ENCODE data around the gene TMEM202. TPM values are rescaled to one million over a fixed set of nuclear protein-coding genes. Genes with fewer than 3 reads are reported as not detected.
"Not testable (repeated sequence)": the region's sequence is repeated elsewhere in the genome, so short reads cannot be mapped to it uniquely, and the experiment has no call there.

The TMEM202 gene
- total and polyA plus RNA-seq, 2 donors (not counting 1 experiment from before 2014, with no cell fraction given): not detected

DNA sequence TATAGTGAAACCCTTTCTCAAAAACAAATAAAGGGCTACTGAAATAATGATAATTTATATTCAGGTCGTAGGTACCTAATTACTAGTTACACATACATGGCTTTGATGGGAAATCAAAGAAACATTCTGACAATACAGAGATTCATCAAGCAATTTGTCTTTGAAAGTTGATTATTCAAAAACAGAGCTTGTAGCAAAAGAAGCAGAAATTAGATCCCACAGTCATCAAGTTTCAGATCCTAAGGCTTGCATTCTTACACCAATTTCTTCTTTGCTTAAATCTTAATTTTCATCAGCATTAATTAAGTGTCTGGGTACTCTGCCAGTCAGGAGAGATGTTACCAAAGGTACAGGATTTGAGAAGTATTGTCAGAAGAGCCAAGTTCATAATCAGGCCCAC is 20.8 kb upstream of the TMEM202 start:
- Mint-ChIP-seq H3K4me3 (no peak overlapping the region), H3K9me3 (ENCODE audit: insufficient read depth) (no peaks in the 10 kb centered on the region), H3K27ac (peak overlapping the region; percentile 18), H3K27me3 (no peaks in the 10 kb centered on the region), H3K4me1 (peaks cover 47% of the 10 kb centered on the region)
- Histone ChIP-seq H3K4me1 (ENCODE audit: control insufficient read depth in 2 of 2, insufficient read depth in 2 of 2, low read length in 2 of 2) (peaks cover 37 to 41% of the 10 kb centered on the region in 2 donors), H3K9ac (ENCODE audit: low read length) (no peak overlapping the region), H3K36me3 (replicated peaks in 1 of 2; ENCODE audit: control extremely low read depth in 1 of 2, control insufficient read depth in 1 of 2, extremely low read depth in 1 of 2, insufficient read depth in 2 of 2, low read length in 1 of 2) (no peaks in the 10 kb centered on the region), H3K4me3 (ENCODE audit: control extremely low read depth in 1 of 5, extremely low read depth in 1 of 5, insufficient read depth in 1 of 5, low read depth in 2 of 5, low read length in 4 of 5) (no peak overlapping the region), H3K9me3 (ENCODE audit: control extremely low read depth in 1 of 3, control insufficient read depth in 2 of 3, insufficient read depth in 1 of 3, low read length in 2 of 3) (no peaks in the 10 kb centered on the region), H2AFZ (ENCODE audit: insufficient read depth, low read depth, low read length, poor library complexity, severe bottlenecking) (no peak overlapping the region), H3K79me2 (ENCODE audit: control insufficient read depth, insufficient read depth, low read length) (peaks cover 42% of the 10 kb centered on the region), H3K4me2 (replicated peaks; ENCODE audit: low read depth, low read length, poor library complexity, severe bottlenecking) (no peak overlapping the region), H4K20me1 (ENCODE audit: control insufficient read depth, insufficient read depth, low read length, poor library complexity, severe bottlenecking) (no peaks in the 10 kb centered on the region), H3K27me3 (replicated peaks in 1 of 4; ENCODE audit: control extremely low read depth in 1 of 4, control insufficient read depth in 3 of 4, insufficient read depth in 4 of 4, low read length in 3 of 4) (no peaks in the 10 kb centered on the region), H3K27ac (ENCODE audit: low read length in 2 of 2) (peak overlapping the region; percentile 55 to 85)
- no CpG with 5 or more reads among the region's 1 CpG for WGBS (ENCODE audit: insufficient coverage)
- POLR2A ChIA-PET: interaction anchor here (2.4 kb wide), 1 partner anchor 96 kb away, joined by 7 read pairs; no protein-coding TSS in a partner anchor
- no peak for ATAC-seq (ENCODE audit: low read depth)
- TF ChIP-seq EZH2 (IDR thresholded peaks at IDR 0.05; ENCODE audit: borderline replicate concordance, insufficient read depth, low read depth, low read length, poor library complexity, severe bottlenecking): no peak
- TF ChIP-seq, protein P1, sequence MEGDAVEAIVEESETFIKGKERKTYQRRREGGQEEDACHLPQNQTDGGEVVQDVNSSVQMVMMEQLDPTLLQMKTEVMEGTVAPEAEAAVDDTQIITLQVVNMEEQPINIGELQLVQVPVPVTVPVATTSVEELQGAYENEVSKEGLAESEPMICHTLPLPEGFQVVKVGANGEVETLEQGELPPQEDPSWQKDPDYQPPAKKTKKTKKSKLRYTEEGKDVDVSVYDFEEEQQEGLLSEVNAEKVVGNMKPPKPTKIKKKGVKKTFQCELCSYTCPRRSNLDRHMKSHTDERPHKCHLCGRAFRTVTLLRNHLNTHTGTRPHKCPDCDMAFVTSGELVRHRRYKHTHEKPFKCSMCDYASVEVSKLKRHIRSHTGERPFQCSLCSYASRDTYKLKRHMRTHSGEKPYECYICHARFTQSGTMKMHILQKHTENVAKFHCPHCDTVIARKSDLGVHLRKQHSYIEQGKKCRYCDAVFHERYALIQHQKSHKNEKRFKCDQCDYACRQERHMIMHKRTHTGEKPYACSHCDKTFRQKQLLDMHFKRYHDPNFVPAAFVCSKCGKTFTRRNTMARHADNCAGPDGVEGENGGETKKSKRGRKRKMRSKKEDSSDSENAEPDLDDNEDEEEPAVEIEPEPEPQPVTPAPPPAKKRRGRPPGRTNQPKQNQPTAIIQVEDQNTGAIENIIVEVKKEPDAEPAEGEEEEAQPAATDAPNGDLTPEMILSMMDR (IDR thresholded peaks at IDR 0.05): no peak
- no peak for DNase-seq
- CTCF ChIA-PET: interaction anchor here (1.9 kb wide), 1 partner anchor 64 kb away, joined by 4 read pairs; no protein-coding TSS in a partner anchor
- intact Hi-C loops (cut with micrococcal nuclease): loop anchor here (2.0 to 10.0 kb wide), 3 partner anchors 57 to 1257 kb away; partner anchors contain the start of genes BBS4, CELF6, HIGD2B and NPTN

- H3K27ac Mint-ChIP-seq; H3K9me3 ChIP-seq (ENCODE audit: control extremely low read depth in 1 of 3, control insufficient read depth in 2 of 3, insufficient read depth in 1 of 3, low read length in 2 of 3); H2AFZ ChIP-seq (ENCODE audit: insufficient read depth, low read depth, low read length, poor library complexity, severe bottlenecking); H3K4me2 ChIP-seq (replicated peaks; ENCODE audit: low read depth, low read length, poor library complexity, severe bottlenecking); H4K20me1 ChIP-seq (ENCODE audit: control insufficient read depth, insufficient read depth, low read length, poor library complexity, severe bottlenecking); H3K4me3 Mint-ChIP-seq; H3K4me3 ChIP-seq (ENCODE audit: control extremely low read depth in 1 of 5, extremely low read depth in 1 of 5, insufficient read depth in 1 of 5, low read depth in 2 of 5, low read length in 4 of 5); POLR2A ChIA-PET; DNase-seq; H3K36me3 ChIP-seq (replicated peaks in 1 of 2; ENCODE audit: control extremely low read depth in 1 of 2, control insufficient read depth in 1 of 2, extremely low read depth in 1 of 2, insufficient read depth in 2 of 2, low read length in 1 of 2); CTCF ChIA-PET; H3K9me3 Mint-ChIP-seq (ENCODE audit: insufficient read depth); H3K27ac ChIP-seq (ENCODE audit: low read length in 2 of 2); H3K9ac ChIP-seq (ENCODE audit: low read length); ATAC-seq (ENCODE audit: low read depth); H3K27me3 ChIP-seq (replicated peaks in 1 of 4; ENCODE audit: control extremely low read depth in 1 of 4, control insufficient read depth in 3 of 4, insufficient read depth in 4 of 4, low read length in 3 of 4): not testable (repeated sequence)
- H3K4me1 Mint-ChIP-seq: peaks cover 32% of the 10 kb centered on the region
- WGBS (ENCODE audit: insufficient coverage): 100% methylated on average over 2 of the region's 3 CpGs
- peaks cover 24% of the 10 kb centered on the region for H3K79me2 ChIP-seq (ENCODE audit: control insufficient read depth, insufficient read depth, low read length)
- H3K4me1 ChIP-seq (ENCODE audit: control insufficient read depth in 2 of 2, insufficient read depth in 2 of 2, low read length in 2 of 2): peaks cover 20 to 23% of the 10 kb centered on the region in 2 donors
- peaks cover 11% of the 10 kb centered on the region for H3K27me3 Mint-ChIP-seq
- intact Hi-C loops (cut with micrococcal nuclease): loop anchor here (10.0 kb wide), 1 partner anchor 1256 kb away; the partner anchor contains the start of gene NPTN
Measured at GRCh38 chr15:72379106-72379505, 19.0 kb upstream of the TMEM202 start.

All from B cell (primary cell).